Calu3 (cell line): Measurements from ENCODE around the gene SCOC. TPM values are rescaled to one million over a fixed set of nuclear protein-coding genes. Genes with fewer than 3 reads are reported as not detected.

Experiments used
- BruUV-seq: library from RNA; stranded (reverse); fragments of 400-500 nt; replicated peaks from 2 replicates; lab custom pipeline; 2021; lab: Mats Ljungman, UMichigan
- CTCF ChIA-PET: fragments of 300-600 bp; sonication (Branson Sonifier 250); formaldehyde crosslinking; loops from one replicate; lab custom pipeline; 2022; ENCODE audit warnings: antibody characterized with exemption; lab: Charles Lee
- DNase-seq: peaks from one replicate; pipeline ENCODE4 v3.0.0; 2022
- H3K27ac Mint-ChIP-seq: one replicate; pipeline ENCODE4 v1.8.0; 2022; ENCODE audit warnings: mixed read lengths; ENCODE audit not compliant: unreplicated experiment
- H3K27me3 Mint-ChIP-seq: one replicate; pipeline ENCODE4 v1.8.0; 2022; ENCODE audit warnings: mixed read lengths; ENCODE audit not compliant: unreplicated experiment
- H3K36me3 Mint-ChIP-seq: one replicate; pipeline ENCODE4 v1.8.0; 2022; ENCODE audit warnings: mild to moderate bottlenecking, moderate library complexity, mixed read lengths; ENCODE audit not compliant: insufficient read depth, unreplicated experiment
- H3K4me1 Mint-ChIP-seq: one replicate; pipeline ENCODE4 v1.8.0; 2022; ENCODE audit warnings: mild to moderate bottlenecking, low read depth, mixed read lengths; ENCODE audit not compliant: unreplicated experiment
- H3K4me3 Mint-ChIP-seq: one replicate; pipeline ENCODE4 v1.8.0; 2022; ENCODE audit warnings: mild to moderate bottlenecking, low read depth, moderate library complexity, mixed read lengths; ENCODE audit not compliant: unreplicated experiment
- H3K9me3 Mint-ChIP-seq: one replicate; pipeline ENCODE4 v1.8.0; 2022; ENCODE audit warnings: low read depth, mixed read lengths; ENCODE audit not compliant: unreplicated experiment
- intact Hi-C: fragments of 100-400 bp; cut with micrococcal nuclease; formaldehyde crosslinking; loops from one replicate; pipeline ENCODE4 v1.10.0; 2022; ENCODE audit not compliant: unreplicated experiment
- total RNA-seq: library from RNA; stranded (reverse); gene quantifications from 2 replicates; pipeline ENCODE4 v1.2.3, GENCODE V29; 2022
- TF ChIP-seq, protein P1 (sequence below): fragments of 200-600 bp; IDR thresholded peaks from one replicate; pipeline ENCODE4 v1.8.0; 2022; ENCODE audit warnings: antibody characterized with exemption; ENCODE audit not compliant: unreplicated experiment

SCOC gene
- total RNA-seq, 1 experiment from 2014 or later: 59.4 TPM

DNA sequence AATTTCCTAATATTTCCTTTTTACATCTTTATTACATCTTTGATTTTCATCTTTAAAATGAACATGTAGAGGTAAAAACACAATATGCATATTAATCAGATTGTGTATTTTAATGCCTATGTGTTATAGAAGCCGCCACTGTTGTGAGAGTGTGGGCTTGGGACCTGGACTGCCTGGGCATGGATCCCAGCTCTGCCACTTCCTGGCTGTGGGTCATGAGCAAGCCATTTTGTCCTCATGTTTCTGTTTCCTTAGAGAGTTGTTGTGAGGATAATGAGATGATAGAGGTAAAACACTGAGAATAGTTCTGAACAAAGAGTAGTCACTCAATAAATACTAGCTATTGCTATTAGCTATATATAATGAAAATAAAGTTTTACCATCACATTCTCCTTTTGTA is 38.4 kb upstream of the SCOC start:
- TF ChIP-seq, protein P1, sequence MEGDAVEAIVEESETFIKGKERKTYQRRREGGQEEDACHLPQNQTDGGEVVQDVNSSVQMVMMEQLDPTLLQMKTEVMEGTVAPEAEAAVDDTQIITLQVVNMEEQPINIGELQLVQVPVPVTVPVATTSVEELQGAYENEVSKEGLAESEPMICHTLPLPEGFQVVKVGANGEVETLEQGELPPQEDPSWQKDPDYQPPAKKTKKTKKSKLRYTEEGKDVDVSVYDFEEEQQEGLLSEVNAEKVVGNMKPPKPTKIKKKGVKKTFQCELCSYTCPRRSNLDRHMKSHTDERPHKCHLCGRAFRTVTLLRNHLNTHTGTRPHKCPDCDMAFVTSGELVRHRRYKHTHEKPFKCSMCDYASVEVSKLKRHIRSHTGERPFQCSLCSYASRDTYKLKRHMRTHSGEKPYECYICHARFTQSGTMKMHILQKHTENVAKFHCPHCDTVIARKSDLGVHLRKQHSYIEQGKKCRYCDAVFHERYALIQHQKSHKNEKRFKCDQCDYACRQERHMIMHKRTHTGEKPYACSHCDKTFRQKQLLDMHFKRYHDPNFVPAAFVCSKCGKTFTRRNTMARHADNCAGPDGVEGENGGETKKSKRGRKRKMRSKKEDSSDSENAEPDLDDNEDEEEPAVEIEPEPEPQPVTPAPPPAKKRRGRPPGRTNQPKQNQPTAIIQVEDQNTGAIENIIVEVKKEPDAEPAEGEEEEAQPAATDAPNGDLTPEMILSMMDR: no peak
- no TSS peak for BruUV-seq
- CTCF ChIA-PET: no interaction called here
- Mint-ChIP-seq H3K9me3 (peaks cover 2% of the 10 kb centered on the region), H3K4me1 (peaks cover 8% of the 10 kb centered on the region), H3K4me3 (no peak overlapping the region), H3K27me3 (no peaks in the 10 kb centered on the region), H3K27ac (no peak overlapping the region), H3K36me3 (no peaks in the 10 kb centered on the region)
- DNase-seq: no peak
- intact Hi-C loops: no loop called here

DNA sequence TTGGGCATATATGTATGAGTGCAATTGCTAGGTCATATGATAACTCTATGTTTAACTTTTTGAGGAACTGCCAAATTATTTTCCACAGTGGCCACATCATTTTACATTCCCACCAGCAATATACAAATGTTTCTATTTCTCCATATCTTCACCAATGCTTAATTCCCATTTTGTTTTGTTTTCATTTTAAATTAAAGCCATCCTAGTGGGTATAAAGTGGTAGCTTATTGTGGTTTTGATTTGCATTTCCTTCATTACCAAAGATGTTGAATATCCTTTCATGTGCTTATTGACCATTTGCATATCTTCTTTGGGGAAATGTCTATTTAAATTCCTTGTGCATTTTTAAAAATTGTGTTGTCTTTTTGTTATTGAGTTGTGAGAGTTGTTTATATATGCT is 36.7 kb upstream of the SCOC start:
- TF ChIP-seq, protein P1: no peak
- CTCF ChIA-PET: no interaction called here
- intact Hi-C loops: no loop called here
- Mint-ChIP-seq H3K9me3 (peaks cover 2% of the 10 kb centered on the region), H3K4me1 (peaks cover 3% of the 10 kb centered on the region), H3K36me3 (no peaks in the 10 kb centered on the region), H3K4me3 (no peak overlapping the region), H3K27ac (no peak overlapping the region), H3K27me3 (no peaks in the 10 kb centered on the region)
- DNase-seq: no peak
- BruUV-seq: no TSS peak

DNA sequence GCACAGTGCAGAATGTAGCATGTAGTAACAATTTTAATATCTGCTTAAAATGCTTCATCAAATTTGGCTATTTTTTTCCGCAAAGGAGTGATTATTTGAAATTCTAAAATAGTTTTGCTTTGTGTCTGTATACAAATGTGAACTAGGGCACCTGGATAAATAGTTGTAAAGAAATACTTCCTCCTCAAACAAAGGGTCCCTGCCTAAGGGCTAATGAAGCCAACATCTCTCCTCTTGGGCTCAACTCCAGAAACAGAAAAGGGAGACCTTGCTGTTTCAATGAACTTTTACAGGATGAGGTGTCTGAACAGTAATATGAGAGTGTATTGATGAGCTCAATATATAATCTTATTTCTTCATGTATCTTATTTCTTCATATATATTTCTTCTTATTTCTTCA is 30.8 kb upstream of the SCOC start:
- no TSS peak for BruUV-seq
- H3K4me1 Mint-ChIP-seq: peaks cover 18% of the 10 kb centered on the region
- peaks cover 24% of the 10 kb centered on the region for H3K36me3 Mint-ChIP-seq
- CTCF ChIA-PET: interaction anchor here (1.0 to 2.9 kb wide), 3 partner anchors 12 to 22 kb away, joined by 3 to 10 read pairs (median 5); no protein-coding TSS in a partner anchor
- no peak overlapping the region for H3K4me3 Mint-ChIP-seq
- no peak overlapping the region for H3K27ac Mint-ChIP-seq
- TF ChIP-seq, protein P1: no peak
- H3K9me3 Mint-ChIP-seq: no peaks in the 10 kb centered on the region
- intact Hi-C loops: loop anchor here (5.0 kb wide), 1 partner anchor 330 kb away; no protein-coding TSS in a partner anchor
- H3K27me3 Mint-ChIP-seq: no peaks in the 10 kb centered on the region
- no peak for DNase-seq

DNA sequence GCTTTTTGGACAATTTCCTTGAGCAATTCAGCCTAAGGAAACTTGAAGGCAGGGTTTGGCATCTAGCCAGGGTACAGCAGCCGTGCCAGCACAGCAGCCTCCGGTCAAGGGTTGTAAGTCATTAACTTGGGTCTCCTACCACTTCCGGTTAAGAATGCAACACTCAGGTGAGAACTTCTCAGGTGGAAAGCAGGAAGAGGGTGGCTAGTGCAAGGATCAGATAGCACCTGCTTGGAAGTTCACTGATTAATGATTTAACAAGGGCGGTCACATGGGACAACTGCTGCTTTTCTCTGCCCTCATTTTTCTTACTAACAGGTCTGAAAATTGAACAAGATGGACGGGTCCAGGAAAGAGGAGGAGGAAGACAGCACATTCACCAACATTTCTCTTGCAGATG is 30.1 kb upstream of the SCOC start:
- BruUV-seq: no TSS peak
- TF ChIP-seq, protein P1: no peak
- CTCF ChIA-PET: interaction anchor here (2.5 to 2.9 kb wide), 2 partner anchors 13 to 17 kb away, joined by 10 to 15 read pairs; no protein-coding TSS in a partner anchor
- Mint-ChIP-seq H3K9me3 (no peaks in the 10 kb centered on the region), H3K27me3 (no peaks in the 10 kb centered on the region), H3K4me3 (peak overlapping the region; percentile 81), H3K4me1 (peaks cover 23% of the 10 kb centered on the region), H3K36me3 (peaks cover 24% of the 10 kb centered on the region), H3K27ac (peak overlapping the region; percentile 87)
- DNase-seq: peak; percentile 86
- intact Hi-C loops: loop anchor here (5.0 kb wide), 1 partner anchor 331 kb away; no protein-coding TSS in a partner anchor
